HCT116 (cell line): ENCODE measurements around the gene CAPZB. TPM values are rescaled to one million over a fixed set of nuclear protein-coding genes. Genes with fewer than 3 reads are reported as not detected.

ENCODE experiments used
- ATAC-seq: fragments of 200-7000 bp; cut with Tn5 transposase; 2 replicates; pipeline ENCODE4 v1.9.1; 2020; ENCODE audit warnings: mild to moderate bottlenecking, moderate library complexity
- BruUV-seq: library from RNA; stranded (reverse); fragments of 400-500 nt; replicated peaks from 2 replicates; lab custom pipeline; 2021; lab: Mats Ljungman, UMichigan
- CTCF ChIA-PET: fragments of 300-600 bp; sonication (Branson Sonifier 250); formaldehyde crosslinking; loops from one replicate; lab custom pipeline; 2021; ENCODE audit warnings: antibody characterized with exemption; lab: Charles Lee
- POLR2A ChIA-PET: fragments of 300-600, 350-600 bp; sonication (Branson Sonifier 250); formaldehyde crosslinking; loops from one replicate; lab custom pipeline; 2021; ENCODE audit warnings: antibody characterized with exemption; lab: Charles Lee
- RAD21 ChIA-PET, 2 experiments: fragments of 300-600 bp; sonication (Branson Sonifier 250); formaldehyde crosslinking; loops; one replicate each; lab custom pipeline; 2023; ENCODE audit warnings: low total read pairs in 2 of 2; ENCODE audit not compliant: uncharacterized antibody in 2 of 2, unreplicated experiment in 2 of 2, low non-redundant PET in 1 of 2; lab: Charles Lee
- DNase-seq: peaks from one replicate; pipeline ENCODE4 v3.0.0-alpha.2; 2010; ENCODE audit warnings: low read depth, low spot score
- H2AFZ ChIP-seq: fragments of 200-600 bp; shearing (Covaris generic), sonication (generic); 2 replicates; pipeline ENCODE4 v1.6.1; 2017; ENCODE audit warnings: low read depth, mixed run types, mixed read lengths, antibody characterized with exemption, low read length; ENCODE audit not compliant: poor library complexity, severe bottlenecking
- H3K27ac ChIP-seq: 2 replicates; pipeline ENCODE4 v1.5.1; 2012; ENCODE audit warnings: low read depth, low read length
- H3K27me3 ChIP-seq: fragments of 200-600 bp; sonication (generic); 2 replicates; pipeline ENCODE4 v1.6.1; 2016; ENCODE audit warnings: mixed run types, low read length, mixed read lengths; ENCODE audit not compliant: insufficient read depth
- H3K36me3 ChIP-seq, 2 experiments: fragments of 200-500 bp in 1 of 2; fragments of 200-600 bp in 1 of 2; sonication (Bioruptor generic) in 1 of 2; sonication (generic) in 1 of 2; 2 replicates each; pipeline versions ENCODE4 v1.5.1 to v1.6.1; 2014 to 2016; ENCODE audit warnings: low read length in 2 of 2, inconsistent platforms in 1 of 2, mixed read lengths in 1 of 2, mixed run types in 1 of 2; ENCODE audit not compliant: insufficient read depth in 2 of 2, control insufficient read depth in 1 of 2
- H3K4me1 ChIP-seq, 2 experiments: fragments of 200-600 bp in 1 of 2; sonication (generic) in 1 of 2; 2 replicates each; pipeline versions ENCODE4 v1.5.1 to v1.6.1; 2012 to 2017; ENCODE audit warnings: low read length in 2 of 2, inconsistent platforms in 1 of 2, mild to moderate bottlenecking in 1 of 2, mixed read lengths in 1 of 2, mixed run types in 1 of 2, moderate library complexity in 1 of 2; ENCODE audit not compliant: insufficient read depth in 2 of 2, control insufficient read depth in 1 of 2
- H3K4me2 ChIP-seq: fragments of 200-600 bp; sonication (generic); 2 replicates; pipeline ENCODE4 v1.6.1; 2017; ENCODE audit warnings: mixed run types, low read length, mixed read lengths
- H3K4me3 ChIP-seq, 2 experiments: fragments of 200-600 bp in 1 of 2; sonication (generic) in 1 of 2; replicated peaks in 1 of 2; 2 replicates each; pipeline ENCODE4 v1.5.1; 2011 to 2016; ENCODE audit warnings: low read length in 2 of 2, control low read depth in 1 of 2, low read depth in 1 of 2, mild to moderate bottlenecking in 1 of 2, mixed read lengths in 1 of 2, mixed run types in 1 of 2
- H3K79me2 ChIP-seq: fragments of 200-600 bp; sonication (generic); 2 replicates; pipeline ENCODE4 v1.6.1; 2017; ENCODE audit warnings: mild to moderate bottlenecking, mixed run types, low read length, moderate library complexity, mixed read lengths; ENCODE audit not compliant: insufficient read depth
- H3K9ac ChIP-seq: fragments of 200-600 bp; sonication (generic); 2 replicates; pipeline ENCODE4 v1.6.1; 2016; ENCODE audit warnings: low read length, mixed read lengths
- H3K9me2 ChIP-seq: fragments of 200-600 bp; sonication (generic), shearing (Covaris generic); 2 replicates; pipeline ENCODE4 v1.6.1; 2017; ENCODE audit warnings: mixed run types, mild to moderate bottlenecking, moderate library complexity; ENCODE audit not compliant: insufficient read depth
- H3K9me3 ChIP-seq, 2 experiments: fragments of 200-500 bp in 1 of 2; fragments of 200-600 bp in 1 of 2; sonication (Bioruptor generic) in 1 of 2; sonication (generic) in 1 of 2; 2 replicates each; pipeline ENCODE4 v1.6.1; 2014 to 2017; ENCODE audit warnings: low read length in 2 of 2, mixed read lengths in 2 of 2, inconsistent platforms in 1 of 2, low read depth in 1 of 2, mild to moderate bottlenecking in 1 of 2, mixed run types in 1 of 2, moderate library complexity in 1 of 2; ENCODE audit not compliant: control insufficient read depth in 1 of 2, insufficient read depth in 1 of 2
- H4K20me1 ChIP-seq: fragments of 200-600 bp; sonication (generic), shearing (Covaris generic); 2 replicates; pipeline ENCODE4 v1.6.1; 2017; ENCODE audit warnings: mixed run types, mild to moderate bottlenecking, moderate library complexity; ENCODE audit not compliant: insufficient read depth
- ATF3 ChIP-seq: IDR thresholded peaks from 2 replicates; pipeline ENCODE4 v1.6.1; 2012
- CBX3 ChIP-seq: IDR thresholded peaks from 2 replicates; pipeline ENCODE4 v1.6.1; 2012; ENCODE audit warnings: low read depth
- CTCF ChIP-seq, 3 experiments: fragments of 200-600 bp in 1 of 3; sonication (generic) in 1 of 3; IDR thresholded peaks in 2 of 3; conservative IDR thresholded peaks in 1 of 3; 2 replicates each; pipeline ENCODE4 v1.5.1; 2012 to 2017; ENCODE audit warnings: low read depth in 2 of 3, low read length in 2 of 3, antibody characterized with exemption in 1 of 3, borderline replicate concordance in 1 of 3, control low read depth in 1 of 3, mild to moderate bottlenecking in 1 of 3, mixed read lengths in 1 of 3, mixed run types in 1 of 3, moderate library complexity in 1 of 3; ENCODE audit not compliant: insufficient read depth in 1 of 3
- EGR1 ChIP-seq: IDR thresholded peaks from 2 replicates; pipeline ENCODE4 v1.6.1; 2012; ENCODE audit warnings: low read depth
- ELF1 ChIP-seq: IDR thresholded peaks from 2 replicates; pipeline ENCODE4 v1.6.1; 2012; ENCODE audit warnings: low read depth, borderline replicate concordance
- EZH2phosphoT487 ChIP-seq: fragments of 200-600 bp; IDR thresholded peaks from 2 replicates; pipeline ENCODE4 v1.6.1; 2018; ENCODE audit warnings: antibody characterized with exemption, borderline replicate concordance
- FOSL1 ChIP-seq: IDR thresholded peaks from 2 replicates; pipeline ENCODE4 v1.6.1; 2012; ENCODE audit warnings: low read depth
- JUND ChIP-seq: IDR thresholded peaks from 2 replicates; pipeline ENCODE4 v1.6.1; 2012
- POLR2A ChIP-seq: IDR thresholded peaks from 2 replicates; pipeline ENCODE4 v1.7.0; 2011; ENCODE audit warnings: borderline replicate concordance; ENCODE audit not compliant: insufficient read depth, insufficient read length; ENCODE audit errors: extremely low read depth
- RAD21 ChIP-seq: IDR thresholded peaks from 2 replicates; pipeline ENCODE4 v1.6.1; 2012; ENCODE audit warnings: low read depth, mild to moderate bottlenecking
- REST ChIP-seq: IDR thresholded peaks from 2 replicates; pipeline ENCODE4 v1.6.1; 2012; ENCODE audit warnings: low read depth
- SIN3A ChIP-seq: IDR thresholded peaks from 2 replicates; pipeline ENCODE4 v1.6.1; 2012; ENCODE audit warnings: low read depth
- SP1 ChIP-seq: IDR thresholded peaks from 2 replicates; pipeline ENCODE4 v1.6.1; 2012; ENCODE audit warnings: low read depth
- YY1 ChIP-seq: IDR thresholded peaks from 2 replicates; pipeline ENCODE4 v1.6.1; 2011; ENCODE audit warnings: low read length, low read depth, moderate library complexity, mild to moderate bottlenecking; ENCODE audit not compliant: insufficient replicate concordance; ENCODE audit errors: extremely low read depth
- ZBTB33 ChIP-seq: IDR thresholded peaks from 2 replicates; pipeline ENCODE4 v1.6.1; 2011; ENCODE audit warnings: mild to moderate bottlenecking, low read length, moderate library complexity; ENCODE audit not compliant: insufficient replicate concordance; ENCODE audit errors: extremely low read depth
- ZFX ChIP-seq: fragments of 450-650 bp; IDR thresholded peaks from 2 replicates; pipeline ENCODE4 v1.6.1; 2017
- ZNF274 ChIP-seq: fragments of 200-500 bp; sonication (Bioruptor generic); IDR thresholded peaks from 2 replicates; pipeline ENCODE4 v1.6.1; 2014; ENCODE audit warnings: mild to moderate bottlenecking, low read depth, low read length, inconsistent platforms
- intact Hi-C: fragments of 100-400 bp; cut with micrococcal nuclease; formaldehyde crosslinking; loops from 2 replicates; pipeline ENCODE4 v1.10.0; 2022
- total RNA-seq: library from RNA; stranded (reverse); gene quantifications from one replicate; pipeline ENCODE4 v1.2.1, GENCODE V29; 2021; ENCODE audit not compliant: unreplicated experiment

The CAPZB gene
- total RNA-seq, 1 experiment from 2014 or later: 203 TPM

- Histone ChIP-seq H3K79me2 (peaks cover 93% of the 10 kb centered on the region), H3K27me3 (no peaks in the 10 kb centered on the region), H3K9me2 (no peaks in the 10 kb centered on the region), H2AFZ (no peak overlapping the region), H3K4me2 (no peak overlapping the region), H3K36me3 (peaks cover 0 to 7% of the 10 kb centered on the region in 2 experiments; a peak in 1 of 4 replicates), H3K9ac (no peak overlapping the region), H4K20me1 (peaks cover 6% of the 10 kb centered on the region; the same call in 1 of the 2 replicates), H3K4me3 (no peak overlapping the region), H3K27ac (no peak overlapping the region), H3K9me3 (no peaks in the 10 kb centered on the region), H3K4me1 (peaks cover 32 to 57% of the 10 kb centered on the region in 2 experiments)
- no peak for TF ChIP-seq ELF1
- TF ChIP-seq EGR1: no peak
- no peak for TF ChIP-seq ATF3
- no peak for TF ChIP-seq JUND
- TF ChIP-seq EZH2phosphoT487: no peak
- no peak for TF ChIP-seq CTCF (IDR thresholded peaks at IDR 0.05 in 2 of 3, conservative IDR thresholded peaks at IDR 0.05 in 1 of 3; ENCODE audit: borderline replicate concordance in 1 of 3, insufficient read depth in 1 of 3, low read depth in 2 of 3, low read length in 2 of 3)
- no peak for TF ChIP-seq SP1
- TF ChIP-seq REST: no peak
- TF ChIP-seq ZNF274: no peak
- no peak for TF ChIP-seq SIN3A
- TF ChIP-seq FOSL1: no peak
- no peak for TF ChIP-seq POLR2A
- no peak for TF ChIP-seq RAD21
- TF ChIP-seq ZFX: no peak
- TF ChIP-seq YY1: no peak
- TF ChIP-seq CBX3: no peak
- no peak for TF ChIP-seq ZBTB33
- BruUV-seq: no TSS peak
- intact Hi-C loops: no loop called here
- ChIA-PET CTCF (interaction anchor here (0.7 kb wide), 1 partner anchor 26 kb away, joined by 3 read pairs; no protein-coding TSS in a partner anchor), RAD21 (no interaction called here), POLR2A (no interaction called here)
- no peak for DNase-seq
- no peak for ATAC-seq
These were observed 37.8 kb downstream of the CAPZB start for GRCh38 chr1:19447550-19447949.
